Fibroblast of upper back skin (primary cell): Measurements from ENCODE around the gene POLN.

Experiments used
- DNase-seq: peaks from one replicate; pipeline ENCODE4 v3.0.0-alpha.2; 2013

Gene POLN

DNA sequence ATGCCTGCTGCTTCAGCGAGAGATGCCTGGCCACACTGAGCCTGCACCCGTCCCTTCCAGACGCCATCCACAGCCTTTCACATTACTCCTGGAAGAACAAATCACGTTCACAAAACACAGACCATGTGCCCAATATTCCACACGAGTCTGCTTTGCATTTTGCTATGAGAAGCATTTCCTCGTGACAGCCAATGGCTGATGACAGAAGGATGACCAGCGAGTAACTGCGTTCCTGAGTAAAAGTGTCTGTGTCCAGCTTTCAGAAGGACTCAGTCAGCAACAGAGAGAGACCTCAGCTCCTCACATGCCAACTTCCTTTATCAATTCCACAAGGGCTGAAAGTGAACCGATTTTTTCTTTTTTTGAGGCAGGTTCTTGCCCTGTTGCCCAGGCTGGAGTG, 163.3 kb downstream of the POLN start:
- DNase-seq: no peak

DNA sequence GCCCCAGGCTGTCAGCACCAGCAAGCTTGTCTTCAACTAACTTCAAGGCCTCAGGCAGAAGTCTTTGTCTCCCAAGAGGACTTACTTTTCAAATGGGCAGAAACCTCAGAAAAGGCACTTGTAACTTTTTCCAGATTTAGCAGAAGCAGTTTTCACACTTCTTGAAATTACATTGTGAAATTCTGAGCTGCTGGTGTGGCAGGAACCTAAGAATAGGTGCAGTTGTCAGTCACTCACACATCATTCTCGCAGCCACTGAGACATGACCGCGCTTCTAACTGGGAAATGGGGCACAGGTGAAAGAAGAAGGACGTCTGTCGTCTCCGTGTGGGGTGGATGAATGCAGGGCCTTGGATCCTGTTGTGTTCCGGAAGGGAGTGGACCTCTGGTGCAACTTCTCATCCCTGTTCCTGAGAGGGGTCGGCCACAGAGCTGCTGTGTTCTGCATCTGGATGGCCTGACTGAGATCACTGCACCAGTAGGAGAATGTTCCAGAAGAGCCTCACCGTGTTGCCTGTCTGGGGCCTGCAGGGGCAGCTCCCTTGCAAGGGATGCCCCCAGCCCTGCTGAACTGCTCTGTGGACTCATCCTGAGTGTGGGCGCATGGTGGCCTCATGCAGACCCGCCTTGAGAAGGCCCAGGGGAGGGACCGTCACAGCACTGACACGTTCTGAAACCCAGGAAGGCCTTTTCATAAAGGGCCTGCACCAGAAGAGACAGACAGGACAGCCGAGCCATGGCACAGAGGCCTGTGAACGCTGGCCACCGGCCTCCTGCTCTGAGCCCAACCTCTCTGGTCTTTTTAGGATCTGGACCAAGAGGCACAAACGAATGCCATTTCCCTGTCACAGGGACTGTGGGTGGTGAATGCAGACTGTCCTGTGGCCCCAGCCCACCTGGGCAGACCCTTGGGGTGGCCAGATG, 164.1 kb downstream of the POLN start:
- no peak for DNase-seq

DNA sequence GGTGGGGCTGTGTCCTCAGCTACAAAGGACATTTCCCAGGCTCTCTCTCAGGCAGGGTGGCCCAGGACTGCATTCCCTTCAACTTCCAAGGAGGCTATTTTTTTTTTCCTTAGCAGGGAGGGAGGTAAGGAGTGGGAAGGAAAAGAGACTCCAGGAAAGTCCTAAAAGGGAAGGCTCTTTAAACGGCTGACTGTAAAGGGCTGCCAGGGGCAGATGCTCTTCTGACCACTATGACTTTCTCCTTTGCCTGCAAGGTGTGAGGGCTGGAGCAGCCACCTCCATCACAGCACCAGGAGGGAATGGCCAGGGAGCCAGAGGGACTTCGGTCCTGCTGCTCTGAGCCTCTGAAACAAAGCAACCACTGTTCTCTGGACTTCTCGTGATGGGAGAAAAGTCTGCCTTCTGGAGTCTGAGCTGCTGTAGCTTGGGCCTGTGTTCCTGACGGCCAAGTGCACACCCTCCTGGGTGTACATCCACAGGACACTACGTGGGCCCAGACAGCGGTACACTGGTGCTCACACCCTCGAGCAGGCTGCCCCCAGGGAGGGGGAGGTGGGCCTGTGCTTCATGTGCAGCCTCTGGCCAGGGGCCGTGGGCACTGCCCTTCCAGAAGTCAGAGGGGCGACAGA, 164.9 kb downstream of the POLN start:
- no peak for DNase-seq

DNA sequence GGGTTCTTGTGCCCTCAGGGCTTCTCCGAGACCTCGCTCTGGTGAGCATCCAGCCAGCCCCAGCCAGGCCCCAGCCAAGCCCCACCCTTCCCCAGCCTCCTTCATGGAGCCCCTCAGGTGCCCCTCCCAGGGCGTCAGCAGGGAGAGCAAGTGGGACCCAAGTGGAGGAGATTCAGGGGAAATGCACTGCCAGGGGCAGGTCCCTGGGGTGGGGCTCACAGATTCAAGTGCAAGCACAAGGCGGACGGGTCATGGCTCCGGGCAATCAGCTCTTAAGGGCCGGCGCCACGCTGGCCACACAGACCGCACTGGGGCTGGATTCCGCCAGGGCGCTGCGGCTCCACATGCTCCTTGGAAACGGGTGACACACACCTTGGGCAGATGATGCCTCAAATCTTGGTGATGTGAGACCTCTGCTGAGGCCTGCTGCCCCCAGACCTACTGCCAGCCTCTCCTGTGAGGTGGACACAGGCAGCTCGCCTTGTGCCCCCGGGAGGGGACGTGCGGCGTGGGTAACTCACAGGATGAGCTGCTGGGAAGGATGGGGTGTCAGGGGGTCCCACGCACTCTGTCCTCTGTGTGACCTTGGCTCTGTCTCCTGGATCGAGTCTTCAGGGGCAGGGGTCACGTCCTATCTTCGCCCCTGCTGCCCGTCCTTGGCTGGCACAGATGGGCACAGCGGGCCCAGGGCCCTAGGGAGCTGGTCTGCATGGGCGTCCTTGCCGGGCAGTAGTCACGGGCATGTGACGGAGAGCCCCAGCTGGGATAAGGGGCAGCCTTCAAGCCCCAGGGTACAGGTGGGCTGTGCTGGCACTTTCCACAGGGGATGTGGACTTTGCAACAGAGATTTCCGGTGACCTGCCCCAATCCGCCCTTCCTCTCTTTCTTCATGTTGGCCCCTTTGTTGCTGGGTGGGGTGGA, 165.7 kb downstream of the POLN start:
- DNase-seq: no peak

DNA sequence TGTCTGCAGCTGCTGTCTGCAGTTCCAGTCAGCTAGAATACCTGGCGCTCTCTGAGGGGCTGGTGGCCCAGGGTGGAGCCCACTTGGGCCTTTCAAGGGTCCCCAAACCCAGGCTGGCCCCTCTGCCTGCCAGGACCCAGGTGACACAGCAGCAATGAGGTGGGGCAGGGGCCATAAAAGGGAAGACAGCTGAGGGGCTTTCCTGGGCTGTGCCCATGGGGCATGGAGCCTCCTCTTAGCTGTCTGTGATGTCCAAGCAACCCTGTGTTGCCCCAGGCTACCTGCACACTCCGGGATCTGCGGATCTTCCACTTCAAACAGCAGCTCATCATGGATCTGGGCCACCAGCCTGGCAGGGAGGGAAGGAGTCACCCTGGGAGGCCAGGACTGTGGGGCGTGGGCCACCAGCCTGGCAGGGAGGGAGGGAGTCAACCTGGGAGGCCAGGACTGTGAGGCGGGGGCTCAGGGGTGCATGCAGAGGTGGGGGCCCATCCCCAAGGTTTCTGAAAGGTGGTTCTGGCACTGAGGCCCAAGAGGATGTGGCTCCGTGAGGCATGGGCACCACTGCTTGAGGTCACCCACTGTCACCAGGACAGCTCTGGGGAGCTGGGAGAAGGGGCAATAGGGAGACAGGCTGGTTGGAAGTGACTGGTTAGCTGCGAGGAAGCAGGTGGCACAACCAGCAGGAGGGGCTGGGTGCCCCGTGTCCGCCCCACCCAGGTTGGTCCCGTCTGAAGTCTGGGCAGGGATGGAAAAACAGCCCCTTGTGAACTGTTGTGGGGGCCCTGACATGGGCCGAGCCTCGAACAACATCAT, 166.5 kb downstream of the POLN start:
- no peak for DNase-seq

DNA sequence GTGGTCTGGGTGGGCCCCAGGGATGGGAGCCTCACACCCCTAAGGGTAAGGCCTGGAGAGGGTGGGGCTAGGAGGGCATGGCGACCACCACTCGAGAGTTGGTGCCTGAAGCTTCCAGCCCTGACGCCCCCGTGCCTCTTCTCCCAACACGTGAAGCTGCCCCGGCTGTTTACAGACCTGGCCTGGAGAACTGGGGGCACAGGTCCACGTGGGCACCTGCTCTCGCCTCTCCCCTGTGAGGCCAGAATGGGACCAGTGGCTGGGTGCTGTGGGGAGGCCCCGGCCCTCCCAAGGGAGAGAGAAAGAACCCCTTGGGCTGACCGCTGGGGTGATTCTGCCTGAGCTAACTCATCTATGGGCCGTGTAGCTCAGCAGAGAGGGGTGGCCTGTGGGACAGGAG, 167.3 kb downstream of the POLN start:
- DNase-seq: no peak

DNA sequence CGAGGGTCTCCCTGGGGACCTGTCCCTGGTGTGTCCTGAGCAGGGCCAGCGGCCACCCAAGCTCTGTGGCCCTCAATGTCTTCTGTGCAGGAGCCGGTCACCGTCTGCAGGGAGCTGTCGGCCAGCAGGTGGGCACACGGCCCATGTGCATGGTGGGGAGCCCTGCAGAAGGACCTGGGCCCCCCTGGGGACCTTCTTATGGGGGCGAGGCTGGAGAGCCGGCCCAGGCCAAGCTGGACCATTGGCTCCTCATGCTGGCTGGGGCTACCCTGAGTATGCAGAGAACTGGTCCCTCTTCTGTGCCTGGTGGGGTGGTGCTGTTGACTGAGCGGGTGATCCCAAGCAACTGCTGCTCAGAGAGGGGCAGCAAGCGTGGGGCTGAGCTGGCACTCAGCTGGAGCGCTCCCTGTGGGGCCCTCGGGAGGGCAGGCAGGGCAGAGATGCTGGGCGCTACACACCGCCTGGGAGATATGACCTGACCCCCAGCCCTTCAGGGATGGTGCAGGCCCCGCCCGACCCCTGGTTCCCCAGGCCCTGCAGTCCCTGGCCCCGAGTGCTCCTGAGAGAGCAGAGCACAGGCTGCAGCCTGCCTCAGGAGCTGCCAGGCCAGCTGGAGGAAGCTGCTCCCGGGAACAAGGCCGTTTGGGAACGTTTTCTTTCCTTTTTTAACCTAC, 168.0 kb downstream of the POLN start:
- DNase-seq: no peak

DNA sequence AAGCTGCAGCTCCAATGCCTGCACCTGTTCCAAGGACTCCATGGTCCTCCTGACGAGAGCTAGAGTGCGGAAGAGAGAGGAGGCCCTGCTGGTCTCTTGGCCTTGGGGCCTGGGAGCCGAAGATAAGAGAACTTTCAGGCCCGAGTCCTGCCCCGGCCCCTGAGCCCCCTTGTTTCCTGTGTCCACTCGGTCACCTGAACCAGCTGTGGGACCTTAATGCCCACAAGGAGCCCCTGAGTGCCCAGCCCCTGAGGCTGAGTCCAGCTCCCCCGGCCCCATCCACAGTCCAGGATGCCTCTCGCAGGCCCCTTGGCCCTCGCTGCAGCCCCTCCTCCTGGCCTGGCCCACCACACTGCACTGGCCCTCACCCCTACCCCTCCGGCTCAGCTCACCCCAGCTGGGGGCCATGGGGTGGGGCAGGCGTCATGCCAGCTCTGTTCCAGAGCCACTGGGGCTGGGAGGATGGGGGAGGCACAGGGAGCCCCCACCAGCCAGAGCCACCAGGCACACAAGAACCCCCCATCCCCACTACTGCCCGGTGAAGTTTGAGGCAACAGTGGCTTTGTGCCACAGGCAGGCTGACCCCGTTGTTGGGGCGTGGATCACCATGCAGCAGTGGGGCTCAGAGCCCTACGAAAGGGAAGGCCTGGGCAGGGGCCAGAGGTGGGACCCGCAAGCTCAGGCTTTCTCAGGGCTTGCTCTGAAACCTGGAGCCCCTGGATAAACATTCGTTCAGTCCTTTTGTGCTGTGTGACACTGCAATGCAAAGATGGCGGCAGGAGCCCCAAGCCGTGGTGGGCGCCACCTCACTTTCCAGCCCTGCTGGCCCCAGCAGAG, 168.7 kb downstream of the POLN start:
- DNase-seq: no peak

DNA sequence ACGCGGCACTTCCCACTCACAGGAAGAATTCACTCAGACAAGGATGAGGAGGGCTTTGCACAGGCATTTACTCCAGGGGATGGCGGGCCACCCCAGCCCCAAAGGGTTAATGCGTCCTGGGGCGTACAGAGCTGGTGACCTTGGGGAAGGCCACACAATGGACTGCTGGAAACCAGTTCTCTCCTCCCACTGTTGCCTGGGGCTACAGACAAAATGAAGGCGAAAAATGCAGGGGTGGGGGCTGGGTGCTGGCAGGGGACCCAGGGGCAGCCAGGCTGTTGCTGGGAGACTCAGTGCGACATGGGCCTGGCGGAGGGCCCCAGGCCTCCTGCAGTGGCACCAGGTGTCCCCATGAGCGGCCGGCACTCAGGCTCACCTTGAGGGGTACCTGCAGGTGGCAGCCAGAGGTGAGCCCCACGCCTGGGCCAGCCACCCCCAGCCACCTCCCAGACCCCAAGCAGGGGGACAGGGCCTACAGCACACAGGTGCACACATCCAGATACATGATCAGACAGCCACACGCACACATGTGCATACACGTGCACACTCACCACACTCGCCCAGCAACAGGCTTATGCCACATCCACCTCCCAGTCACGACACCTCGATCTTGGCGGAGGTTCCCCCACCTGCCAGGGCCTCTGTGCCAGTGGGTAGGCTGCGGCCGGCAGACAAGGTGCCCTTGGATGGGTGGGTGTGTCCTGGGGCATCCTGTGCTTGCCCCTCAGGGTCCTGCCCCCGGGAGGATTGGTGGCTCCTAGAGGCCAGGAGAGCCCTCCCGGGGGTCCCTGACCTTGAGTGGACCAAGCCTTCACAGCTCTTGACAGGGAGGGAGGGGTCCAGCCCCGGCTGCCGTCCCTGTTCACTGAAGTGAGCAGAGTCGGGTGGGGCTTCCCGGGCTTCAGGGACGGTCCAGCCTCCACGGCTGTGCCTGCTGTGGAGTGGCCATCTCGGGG, 169.7 kb downstream of the POLN start:
- DNase-seq: no peak

DNA sequence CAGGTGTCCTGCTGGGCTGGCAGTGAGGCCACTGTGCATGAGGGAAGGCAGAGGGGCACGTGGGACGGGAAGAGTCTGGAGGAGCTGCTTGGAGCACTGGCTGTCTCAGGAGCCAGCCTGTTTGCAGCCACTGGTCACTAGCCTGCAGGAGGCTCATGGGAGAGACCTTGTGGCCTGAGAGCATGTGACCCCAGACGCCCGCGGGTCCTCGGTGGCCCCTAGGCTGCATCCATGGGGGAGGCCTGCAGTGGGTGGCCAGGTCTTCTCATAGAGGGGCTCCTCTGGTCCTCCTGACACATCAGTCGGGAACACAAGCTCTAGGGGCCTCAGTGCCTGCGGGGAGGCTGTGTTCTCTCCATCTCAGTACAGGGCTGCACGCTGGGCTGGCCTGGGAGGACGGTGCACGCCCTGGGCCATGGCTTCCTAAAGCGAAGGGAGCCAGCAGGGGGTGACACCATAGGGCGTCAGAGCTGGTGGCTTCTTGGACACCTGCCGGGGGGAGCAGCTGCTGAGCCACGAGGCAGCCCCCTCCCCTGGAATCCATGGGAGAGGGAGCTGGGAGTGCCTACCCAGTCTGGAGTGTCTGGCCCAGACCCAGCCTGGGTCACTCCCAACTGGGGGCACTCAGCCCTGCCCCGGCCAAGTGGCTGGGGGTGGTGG, 170.5 kb downstream of the POLN start:
- DNase-seq: no peak

DNA sequence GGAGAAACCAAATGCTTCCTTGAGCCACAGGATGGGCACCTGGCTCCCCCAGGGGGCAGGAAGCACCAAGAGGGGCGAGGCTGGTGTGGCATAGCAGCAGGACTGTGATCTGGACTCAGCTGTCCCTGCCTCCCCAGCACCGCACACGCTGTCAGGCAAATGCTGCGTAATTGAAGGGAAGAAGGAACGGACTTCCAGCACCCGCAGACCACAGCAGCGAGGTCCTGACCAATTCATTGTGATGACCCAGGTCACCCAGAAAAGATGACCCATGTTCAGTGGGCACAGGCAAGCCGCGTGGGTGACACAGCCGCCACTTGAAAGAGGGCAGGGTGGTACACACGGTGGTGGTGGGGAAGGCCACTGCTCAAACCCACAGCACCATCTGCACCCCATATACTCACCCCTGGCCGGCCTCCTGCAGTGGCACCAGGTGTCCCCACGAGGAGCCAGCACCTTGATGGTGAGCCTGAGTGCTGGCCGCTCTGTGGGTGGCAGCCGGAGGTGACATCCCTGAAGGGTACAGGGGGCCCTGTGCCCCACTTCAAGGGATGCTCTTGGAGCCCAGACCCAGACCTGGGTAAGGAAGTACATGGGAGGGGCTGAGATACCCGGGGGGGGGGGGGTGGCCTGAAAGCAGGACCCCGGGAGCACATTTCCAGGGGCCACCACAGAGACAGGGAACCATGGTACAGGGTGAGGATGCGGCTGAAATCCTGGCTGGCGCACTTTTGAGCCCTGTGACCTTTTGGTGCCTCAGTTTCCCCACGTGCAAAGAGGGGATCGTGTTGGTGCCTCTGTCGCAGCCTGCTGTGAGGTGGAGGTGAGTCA, 171.3 kb downstream of the POLN start:
- no peak for DNase-seq

DNA sequence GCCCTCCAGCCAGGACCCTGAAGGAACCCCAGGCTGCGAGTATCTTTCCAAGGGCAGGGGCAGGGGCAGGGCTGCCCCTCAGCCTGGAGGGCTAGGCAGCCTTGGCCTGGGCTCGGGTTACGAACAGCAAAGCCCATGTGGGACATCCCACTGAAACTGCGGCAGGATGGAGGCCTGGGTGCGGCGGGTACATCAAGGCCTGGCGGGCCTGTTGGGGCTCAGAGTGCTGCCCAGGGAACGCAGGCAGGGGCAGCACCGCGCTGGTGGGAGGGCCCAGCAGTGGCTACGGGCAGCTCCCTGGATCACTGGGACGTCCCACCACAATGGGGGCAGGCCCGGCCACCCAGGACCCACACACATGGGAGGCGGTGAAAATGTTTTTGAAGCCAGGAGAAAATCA, 171.9 kb downstream of the POLN start:
- DNase-seq: no peak

DNA sequence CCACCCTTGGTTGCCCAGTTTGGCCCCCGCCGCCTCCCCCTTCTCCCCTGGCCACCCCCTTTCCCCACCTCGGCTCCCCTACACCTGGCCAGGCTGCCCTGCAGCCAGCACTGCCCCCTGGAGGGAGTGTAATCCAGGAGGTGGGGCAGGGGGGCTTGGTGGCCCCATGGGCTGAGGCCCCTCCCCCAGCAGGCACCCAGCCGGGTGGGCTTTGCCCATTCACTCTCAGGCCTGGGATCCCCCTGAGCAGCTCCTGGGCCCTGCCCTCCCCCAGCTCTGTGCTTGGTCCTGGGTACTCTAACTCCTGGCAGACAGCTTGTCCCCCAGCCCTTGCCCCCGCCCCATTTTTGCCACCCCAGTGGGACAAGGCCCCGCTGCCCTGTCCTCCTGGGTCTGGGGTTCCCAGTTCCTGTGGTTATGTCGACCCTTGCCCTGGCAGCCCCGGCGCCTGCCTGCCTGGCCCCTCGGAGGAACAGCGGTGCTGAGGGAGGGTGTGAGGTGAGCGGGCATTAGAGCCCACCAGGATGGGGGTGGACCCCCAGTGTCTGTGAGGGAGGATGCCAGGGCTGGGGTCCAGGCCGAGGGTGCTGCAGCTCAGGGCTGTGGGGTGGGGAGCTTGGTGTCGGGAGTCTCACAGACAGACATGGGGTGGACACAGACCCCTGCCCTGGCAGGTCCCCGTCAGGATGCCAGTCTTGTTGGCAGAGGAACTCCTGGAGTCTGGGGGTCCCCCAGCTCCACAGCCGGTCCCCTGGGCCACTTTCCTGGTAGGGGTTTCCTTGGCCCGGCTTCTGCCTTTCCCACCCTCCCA, 172.6 kb downstream of the POLN start:
- no peak for DNase-seq

DNA sequence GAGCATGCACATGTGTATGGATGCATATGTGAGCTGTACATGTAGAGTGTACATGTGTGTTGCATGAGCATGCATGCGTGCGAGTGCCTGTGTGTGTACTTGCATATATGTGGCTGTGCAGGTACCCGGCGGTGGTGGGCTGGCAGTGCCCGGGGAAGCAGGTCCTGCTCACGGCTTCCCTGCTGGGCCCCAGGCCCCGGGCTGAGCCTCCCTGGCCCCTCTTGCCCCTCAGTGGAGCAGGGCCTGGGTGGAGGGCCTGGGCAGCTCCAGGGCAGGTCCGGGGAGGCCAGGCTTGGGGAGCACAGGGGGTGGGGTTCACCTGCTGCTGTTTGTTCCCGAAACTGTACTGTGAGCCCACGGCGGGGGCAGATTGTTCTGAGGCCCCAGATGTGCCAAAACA, 173.4 kb downstream of the POLN start:
- DNase-seq: no peak

DNA sequence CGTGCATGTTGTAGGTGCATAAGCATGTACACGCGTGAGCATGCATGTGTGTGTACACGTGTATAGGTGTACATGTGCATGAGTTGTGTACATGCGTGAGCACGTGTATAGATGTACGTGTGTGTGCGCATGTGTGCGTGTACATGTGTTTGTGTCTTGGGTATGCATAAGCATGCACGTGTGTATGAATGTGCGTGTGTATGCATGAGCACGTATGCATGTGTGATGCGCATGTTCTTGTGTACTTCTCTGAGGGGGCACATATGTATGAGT, 173.8 kb downstream of the POLN start:
- no peak for DNase-seq

DNA sequence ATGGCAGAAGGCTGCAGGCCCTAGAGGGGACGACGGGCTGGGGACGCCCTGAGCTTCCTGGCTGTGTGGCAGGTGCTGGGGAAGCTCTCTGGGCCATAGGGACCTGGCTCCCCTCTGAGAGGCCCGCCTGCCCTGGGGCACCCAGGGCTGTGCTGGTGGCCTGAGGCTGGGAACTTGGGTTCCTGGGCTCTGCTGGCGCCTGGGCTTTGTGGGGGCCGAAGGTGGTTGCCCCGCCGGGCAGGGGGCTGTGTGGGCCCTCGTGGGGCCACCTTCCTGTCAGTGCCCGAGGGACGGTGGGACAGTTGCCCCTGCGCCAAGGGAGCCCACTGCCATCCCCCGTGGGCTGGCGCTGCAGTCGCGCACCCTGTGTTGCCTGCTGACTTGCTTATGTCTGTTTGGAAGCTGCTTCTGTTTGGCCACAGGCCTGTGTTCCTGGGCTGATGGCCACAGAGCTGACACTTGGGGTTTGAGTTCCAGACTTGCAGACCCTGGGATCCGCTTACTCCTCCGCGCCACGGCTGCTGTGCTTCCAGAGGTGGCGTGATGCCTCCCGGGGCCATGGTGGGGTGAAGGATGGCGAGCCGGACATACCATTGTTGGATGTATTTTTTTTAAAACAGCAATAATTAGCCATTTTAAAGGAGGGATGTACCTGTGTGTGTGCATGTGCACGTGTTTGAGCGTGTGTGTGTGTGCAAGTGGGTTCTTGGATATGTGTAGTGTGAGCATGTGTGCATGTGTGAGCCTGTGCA, 174.3 kb downstream of the POLN start:
- no peak for DNase-seq
